Effector CD8-positive, alpha-beta T cell (primary cell): ENCODE data around the gene CASK.
"Not testable (repeated sequence)": the region's sequence is repeated elsewhere in the genome, so short reads cannot be mapped to it uniquely, and the experiment has no call there.

Experiments used
- DNase-seq: peaks from one replicate; lab custom pipeline; 2025; lab: John Stamatoyannopoulos, UW

Gene CASK

DNA sequence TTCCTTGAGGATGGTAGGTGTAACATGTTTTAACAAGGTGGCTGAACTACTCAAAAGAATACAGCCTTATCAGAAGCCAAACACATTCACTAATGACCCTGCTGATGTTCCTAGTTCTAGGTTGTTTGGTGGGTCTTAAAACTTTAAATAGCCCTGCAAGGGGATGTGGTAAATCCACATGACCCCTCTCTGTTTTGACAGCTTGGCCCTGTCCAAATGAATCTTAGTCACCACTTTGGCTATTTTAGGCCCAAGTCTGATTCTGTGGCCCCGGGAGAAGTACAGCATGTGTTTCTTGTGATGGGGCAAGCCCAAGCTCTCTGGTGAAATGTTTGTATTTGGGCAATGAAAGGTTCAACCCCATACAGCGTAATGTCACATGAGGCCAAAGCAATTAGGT, 289.1 kb downstream of the CASK start:
- no peak for DNase-seq

DNA sequence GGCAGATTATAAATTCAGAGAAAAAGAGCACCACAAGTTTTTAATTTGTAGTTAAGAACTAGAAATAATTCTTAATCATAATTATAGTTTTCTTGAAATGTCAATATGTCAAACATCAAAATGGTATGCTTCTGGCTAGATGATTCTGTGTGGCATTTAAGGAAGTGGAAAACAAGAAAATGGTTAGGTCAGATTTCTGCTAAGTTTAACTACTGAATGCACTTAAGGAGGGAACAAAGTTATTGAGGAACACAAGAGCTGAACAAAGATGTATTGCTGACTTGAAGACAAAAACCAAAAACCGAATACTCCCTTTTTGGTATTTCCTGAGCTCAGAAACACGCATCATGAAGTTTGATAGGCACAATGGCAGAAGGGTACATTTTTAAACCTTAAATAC, 293.3 kb downstream of the CASK start:
- no peak for DNase-seq

DNA sequence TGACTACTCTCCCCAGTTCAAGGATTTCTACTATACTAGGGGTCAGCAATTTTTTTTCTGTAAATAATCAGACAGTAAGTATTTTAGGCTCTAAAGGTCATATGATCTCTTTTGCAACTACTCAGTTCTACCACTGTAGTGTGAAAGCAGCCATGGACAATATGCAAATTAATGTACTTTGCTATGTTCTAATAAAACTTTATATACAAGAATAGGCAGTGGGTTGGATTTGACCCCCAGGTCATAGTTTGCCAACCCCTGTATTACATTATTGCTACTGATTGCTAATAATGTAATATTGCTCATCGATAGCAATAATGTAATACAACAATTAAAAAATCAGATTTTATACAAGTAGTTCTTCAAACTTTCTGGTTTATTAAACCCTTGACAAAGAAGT, 293.8 kb downstream of the CASK start:
- no peak for DNase-seq

DNA sequence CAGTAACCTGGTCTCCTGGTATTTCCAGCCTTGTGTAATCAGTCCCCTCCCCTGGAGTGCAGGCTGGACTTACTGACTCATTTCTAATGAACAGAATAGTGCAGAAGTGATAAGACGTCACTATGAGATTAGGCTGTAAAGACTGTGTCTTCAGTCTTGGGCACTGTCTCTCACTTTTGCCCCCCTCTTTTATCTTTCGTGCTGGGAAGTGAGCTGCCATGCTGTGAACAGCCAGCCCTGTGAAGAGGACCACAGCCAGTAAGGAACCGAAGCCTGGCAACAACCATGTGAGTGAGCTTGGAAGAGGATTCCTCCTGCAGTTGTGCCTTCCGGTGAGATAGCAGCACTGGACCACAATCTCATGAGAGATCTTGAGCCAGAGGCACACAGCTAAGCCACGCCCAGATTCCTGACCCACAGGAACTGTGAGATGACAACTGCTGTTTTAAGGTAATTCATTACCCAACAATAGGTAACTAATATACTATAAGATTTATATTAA, 302.1 kb downstream of the CASK start:
- DNase-seq = no peak

DNA sequence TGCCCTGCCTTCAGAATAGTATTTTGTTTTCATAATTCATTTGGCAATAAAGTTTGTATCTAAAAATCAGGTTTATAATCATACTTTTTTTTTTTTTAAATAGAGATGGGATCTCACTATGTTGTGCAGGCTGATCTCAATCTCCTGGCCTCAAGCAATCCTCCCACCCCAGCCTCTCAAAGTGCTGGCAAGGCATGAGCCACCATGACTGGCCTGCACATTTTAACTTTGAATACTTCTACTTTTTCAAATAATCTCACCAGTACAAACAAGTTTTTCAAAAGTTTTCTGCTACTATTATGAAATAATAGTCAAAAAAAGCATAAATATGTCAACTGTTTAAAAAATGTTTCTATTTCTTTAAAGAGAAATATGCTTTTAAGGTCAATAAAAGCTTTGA, 304.1 kb downstream of the CASK start:
- DNase-seq = no peak

DNA sequence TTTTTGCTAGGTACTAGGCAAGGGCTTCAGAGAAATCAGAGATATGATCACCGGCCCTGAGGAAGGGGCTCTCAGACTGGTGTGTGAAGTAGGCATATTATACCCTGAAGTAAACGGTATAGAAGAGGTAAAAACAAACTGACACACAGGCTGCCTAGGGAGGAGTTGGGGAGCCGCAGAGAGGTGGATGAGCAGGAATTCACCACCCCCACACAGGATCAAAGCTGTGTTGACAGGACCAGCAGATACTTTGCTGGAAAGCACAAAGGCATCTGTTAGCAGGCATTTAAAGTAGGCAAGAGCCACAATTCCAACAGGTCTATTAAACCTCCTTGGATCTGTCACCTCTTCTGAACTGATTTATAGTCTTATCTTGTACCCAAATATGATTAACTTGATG, 306.4 kb downstream of the CASK start:
- no peak for DNase-seq

DNA sequence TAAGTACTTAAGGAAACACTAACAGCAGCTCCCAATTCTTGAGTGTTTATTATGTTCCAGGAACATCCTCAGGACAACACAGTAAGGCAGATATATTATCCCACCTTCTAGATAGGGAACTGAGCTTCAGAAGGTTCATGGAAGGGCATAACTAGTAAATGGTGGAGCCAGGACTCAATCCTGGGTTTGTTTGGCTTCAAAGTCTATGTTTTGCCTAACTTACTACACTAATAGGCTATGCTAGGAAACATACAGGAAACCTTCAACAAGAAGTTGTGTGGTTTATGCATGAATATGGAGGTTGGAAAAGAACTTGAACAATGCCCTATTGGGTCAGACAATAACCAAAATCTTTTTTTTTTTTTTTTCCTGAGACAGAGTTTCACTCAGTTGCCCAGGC, 307.1 kb downstream of the CASK start:
- DNase-seq = no peak

DNA sequence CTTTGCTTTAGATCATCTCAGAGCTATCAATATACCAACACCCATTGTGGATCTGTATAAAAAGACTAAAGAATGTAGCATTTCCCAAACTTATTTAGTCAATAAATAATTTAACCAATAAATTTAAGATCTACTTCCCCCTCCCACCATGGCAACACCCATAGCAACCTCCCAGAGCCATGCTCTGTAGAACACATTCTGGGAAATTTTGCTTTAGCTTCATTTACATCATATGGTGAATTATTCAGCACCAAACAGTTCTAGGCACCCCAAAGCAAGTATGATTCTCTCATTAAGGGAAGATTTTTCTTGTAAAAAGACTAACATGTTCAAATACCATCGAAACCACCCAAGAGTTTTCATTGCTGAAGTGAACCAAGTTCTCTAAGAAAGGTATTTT, 315.1 kb downstream of the CASK start:
- DNase-seq = no peak

DNA sequence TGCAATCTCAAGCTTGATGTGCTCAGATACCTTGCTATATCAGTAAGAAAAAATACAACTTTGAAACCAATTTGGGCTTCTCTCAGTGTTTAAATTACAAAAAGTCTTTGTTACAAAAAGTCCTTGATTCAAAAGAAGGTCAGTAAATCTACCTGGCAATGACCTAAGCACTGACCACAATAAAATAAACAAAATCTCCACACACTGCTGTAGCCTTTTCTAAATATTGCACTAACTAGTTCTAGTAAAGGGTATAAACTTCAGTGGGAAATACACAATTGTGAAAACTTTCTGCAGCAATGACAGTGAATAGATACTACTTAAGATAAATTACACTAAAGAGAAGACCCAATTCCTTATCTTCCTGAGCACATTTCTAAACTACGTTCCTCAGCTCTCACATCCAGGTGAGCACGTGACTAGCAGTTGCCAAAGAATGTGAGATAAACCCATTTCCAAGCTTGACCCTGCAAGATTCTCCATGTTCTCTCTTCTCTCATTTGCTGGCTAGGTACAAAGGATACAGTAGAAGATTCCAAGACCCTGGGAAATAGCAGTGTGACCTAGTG, 316.0 kb downstream of the CASK start:
- DNase-seq = no peak

DNA sequence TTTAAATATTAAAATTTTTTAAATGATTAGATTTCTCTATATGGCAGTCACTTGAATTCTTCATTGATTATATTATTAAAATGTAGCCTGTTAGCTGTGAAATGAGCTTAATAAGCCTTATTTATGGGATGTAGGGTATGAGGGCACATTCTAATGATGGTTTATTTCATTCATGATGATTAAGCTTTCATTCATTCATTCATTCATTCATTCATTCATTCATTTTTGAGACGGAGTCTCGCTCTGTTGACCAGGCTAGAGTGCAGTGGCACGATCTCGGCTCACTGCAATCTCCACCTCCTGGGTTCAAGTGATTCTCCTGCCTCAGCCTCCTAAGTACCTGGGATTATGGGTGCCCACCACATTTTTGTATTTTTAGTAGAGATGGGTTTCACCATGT, 317.3 kb downstream of the CASK start:
- DNase-seq = not testable (repeated sequence)

DNA sequence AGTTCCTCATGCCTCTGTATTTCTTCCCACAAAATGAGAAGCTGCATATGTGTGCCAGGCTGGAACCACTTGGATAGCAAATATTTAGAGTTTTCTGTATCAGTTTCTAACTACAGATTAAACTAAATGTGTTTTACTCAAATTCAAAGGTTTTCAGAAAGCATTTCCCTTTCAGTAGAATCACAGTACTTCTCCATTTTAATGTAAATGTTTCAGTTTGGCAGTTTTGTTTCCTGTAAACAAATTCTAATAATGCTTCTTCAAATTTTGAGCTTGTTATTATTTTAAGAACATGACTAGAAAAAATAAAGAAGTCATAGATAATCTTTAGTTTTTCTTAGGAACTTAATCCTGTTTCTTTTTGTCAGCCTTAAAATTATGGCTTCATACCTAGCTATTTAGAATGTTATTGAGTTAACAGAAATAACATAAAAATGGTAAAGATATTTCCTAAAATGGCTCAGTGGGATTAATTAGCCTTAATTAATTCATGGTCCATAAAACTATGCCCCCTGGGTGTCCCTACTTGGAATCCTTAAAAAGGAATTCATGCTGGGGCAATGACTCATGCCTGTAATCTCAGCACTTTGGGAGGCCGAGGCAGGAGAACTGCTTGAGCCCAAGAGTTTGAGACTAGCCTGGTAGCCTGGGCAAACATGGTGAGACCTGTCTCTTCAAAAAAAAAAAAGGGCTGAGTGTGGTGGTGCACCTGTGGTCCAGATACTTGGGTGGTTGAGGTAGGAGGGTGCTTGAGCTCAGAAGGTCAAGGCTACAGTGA, 318.4 kb downstream of the CASK start:
- no peak for DNase-seq

DNA sequence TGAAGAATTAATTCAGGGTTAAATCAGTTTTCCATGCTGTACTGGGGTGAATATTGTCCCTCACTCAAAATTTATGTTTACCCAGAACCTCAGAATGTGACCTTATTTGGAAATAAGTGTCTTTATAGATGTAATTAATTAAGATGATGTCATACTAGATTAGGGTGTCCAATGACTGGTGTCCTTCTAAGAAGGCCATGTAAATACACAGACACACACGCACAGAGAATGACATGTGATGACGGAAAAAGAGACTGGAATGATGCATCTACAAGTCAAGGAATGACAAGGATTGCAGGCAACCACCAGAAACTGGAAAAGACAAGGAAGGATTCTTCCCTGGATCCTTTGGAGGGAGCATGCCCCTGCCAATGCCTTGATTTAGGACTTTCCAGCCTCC, 319.2 kb downstream of the CASK start:
- DNase-seq = no peak

DNA sequence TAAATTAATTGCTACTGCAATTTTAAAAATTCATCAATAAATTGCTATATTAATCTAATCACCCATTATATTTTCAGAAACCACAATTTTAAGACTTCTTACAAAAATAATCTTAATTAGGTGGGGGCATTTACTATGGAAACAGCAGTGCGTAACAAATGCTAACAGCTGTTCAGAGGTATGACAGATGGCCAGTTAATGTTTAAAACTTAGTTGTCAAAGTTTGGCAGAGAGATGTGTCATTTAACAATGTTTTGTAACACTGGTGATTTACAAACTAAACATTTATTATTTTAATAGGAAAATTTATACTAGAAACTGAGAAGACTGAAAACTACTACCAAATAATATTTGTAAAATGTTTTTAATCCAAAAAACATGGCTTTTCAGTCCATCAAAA, 319.8 kb downstream of the CASK start:
- DNase-seq = no peak

DNA sequence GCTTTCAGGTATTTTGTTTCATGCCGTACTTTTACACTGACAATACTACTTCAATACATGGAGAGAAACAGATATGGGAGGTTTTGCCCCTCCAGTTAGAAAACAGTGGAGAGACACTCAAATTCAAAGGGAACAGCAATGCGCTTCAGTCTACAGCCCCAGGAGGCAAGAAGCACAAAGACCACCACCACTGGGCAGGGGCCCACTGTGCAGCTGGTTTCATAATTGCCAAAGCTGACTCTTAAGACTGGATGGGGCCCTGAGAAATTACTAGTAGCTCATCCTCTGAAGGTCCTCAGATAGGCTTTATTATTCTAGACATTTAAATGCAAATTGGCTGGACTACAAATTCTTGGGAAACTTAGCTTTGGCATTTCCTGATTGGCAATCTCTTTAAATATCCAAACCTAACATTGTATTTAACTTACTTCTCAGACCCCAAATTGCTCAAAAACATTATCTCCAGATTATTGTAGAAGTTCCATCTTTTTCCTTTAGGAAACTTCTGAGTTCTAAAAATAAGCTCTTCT, 320.5 kb downstream of the CASK start:
- no peak for DNase-seq

DNA sequence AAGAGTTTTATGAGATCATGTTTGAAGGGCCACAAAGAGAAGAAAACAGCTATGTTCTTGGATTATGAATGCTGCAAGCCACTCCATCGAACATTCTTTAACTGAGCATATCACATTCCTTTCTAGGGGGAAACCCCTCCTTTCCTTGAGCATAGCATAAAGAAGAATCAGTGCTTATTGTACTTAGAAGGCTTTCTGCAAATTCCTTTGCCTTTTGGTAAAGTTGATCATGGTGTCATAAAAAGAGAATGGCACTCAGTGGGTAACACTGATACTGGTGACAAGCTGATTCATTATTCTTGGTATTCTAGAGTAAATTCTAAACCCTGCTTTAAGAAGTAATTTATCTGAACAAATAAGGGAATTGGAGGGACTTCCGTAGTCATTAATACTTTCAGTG, 323.1 kb downstream of the CASK start:
- no peak for DNase-seq

DNA sequence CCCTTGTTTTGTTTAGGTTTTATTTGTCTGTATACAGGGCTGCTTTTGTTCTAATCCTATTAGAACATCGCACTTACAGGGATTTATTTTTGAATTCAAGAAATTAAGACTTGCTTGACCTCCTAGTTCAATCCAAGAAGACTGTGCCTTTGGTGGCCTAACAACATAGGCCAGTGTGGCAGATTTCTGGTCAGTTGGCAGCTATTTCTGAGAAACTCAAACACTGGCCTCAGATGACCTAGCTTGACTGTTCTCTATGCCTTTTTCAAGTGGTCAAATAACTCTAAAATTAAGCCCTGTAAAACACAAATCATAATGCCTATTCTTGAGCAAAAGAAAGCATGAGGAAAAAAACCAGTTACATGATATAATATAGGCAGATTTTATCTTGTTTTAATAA, 323.8 kb downstream of the CASK start:
- no peak for DNase-seq

DNA sequence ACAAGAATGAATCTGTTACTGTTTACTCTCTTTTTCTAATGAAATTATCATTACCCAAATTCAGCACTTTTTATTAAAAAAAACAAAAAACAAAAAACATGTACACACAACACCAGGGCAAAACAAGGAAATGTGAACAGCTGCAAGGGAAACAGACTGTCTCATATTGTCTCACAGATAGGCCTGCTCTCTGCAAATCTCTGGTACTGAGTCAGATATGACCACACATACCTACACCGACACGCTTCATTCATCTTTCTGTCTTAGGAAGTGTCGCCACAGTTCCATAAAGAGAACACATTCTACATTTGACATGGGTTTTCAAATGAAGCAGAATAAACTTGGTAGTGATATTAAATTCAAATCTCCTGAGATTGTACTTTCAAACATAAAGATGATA, 326.8 kb downstream of the CASK start:
- DNase-seq = no peak

DNA sequence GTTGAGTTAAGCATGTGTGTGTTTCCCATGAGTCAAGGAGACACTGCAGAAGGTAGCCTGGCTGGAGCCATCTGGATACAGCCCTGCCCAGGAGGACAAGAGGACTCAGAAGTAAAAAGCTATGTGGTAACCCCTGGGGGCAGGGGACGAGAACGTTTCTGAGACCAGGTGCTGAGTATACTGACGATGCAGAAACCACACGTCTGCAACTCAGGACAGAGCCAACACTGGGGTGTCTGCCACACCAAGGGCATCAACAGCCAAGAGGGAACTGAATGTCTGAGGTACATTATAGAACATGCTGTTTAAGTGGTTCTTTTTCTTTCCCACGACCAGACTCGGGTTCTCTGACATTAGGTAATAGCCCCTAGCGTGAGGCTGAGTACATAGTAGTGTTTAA, 328.7 kb downstream of the CASK start:
- no peak for DNase-seq

DNA sequence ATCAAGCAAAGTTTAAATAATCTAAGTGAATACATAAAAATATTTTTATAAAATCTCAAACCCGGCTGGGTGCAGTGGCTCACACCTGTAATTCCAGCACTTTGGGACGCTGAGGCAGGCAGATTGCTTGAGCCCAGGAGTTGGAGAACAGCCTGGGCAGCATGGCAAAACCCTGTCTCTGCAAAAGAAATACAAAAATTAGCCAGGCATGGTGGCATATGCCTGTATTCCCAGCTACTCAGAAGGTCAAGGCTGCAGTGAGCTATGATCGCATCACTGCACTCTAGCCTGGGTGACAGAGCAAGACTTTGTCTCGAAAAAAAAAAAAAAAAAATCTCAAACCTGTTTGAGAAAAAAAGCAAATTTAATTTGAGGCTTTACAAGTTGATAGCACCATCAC, 331.4 kb downstream of the CASK start:
- DNase-seq = no peak

DNA sequence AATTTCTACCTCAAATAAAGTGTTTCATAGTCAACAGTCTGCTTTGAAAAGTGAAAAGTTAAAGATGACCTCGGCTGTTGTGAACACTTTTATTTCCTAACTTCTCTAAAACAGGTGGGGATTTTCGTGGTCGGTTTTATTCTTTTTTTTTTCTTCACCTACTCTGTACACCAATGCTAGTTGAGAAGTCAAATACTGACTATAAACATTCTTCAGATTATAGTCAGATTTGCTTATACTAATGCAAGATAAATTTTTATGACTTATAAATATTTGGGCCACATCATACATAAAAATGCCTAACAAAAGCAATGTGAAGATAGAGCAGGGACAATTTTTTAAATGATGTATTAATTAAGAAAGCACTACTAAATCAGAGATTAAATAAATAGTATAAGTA, 332.7 kb downstream of the CASK start:
- no peak for DNase-seq

DNA sequence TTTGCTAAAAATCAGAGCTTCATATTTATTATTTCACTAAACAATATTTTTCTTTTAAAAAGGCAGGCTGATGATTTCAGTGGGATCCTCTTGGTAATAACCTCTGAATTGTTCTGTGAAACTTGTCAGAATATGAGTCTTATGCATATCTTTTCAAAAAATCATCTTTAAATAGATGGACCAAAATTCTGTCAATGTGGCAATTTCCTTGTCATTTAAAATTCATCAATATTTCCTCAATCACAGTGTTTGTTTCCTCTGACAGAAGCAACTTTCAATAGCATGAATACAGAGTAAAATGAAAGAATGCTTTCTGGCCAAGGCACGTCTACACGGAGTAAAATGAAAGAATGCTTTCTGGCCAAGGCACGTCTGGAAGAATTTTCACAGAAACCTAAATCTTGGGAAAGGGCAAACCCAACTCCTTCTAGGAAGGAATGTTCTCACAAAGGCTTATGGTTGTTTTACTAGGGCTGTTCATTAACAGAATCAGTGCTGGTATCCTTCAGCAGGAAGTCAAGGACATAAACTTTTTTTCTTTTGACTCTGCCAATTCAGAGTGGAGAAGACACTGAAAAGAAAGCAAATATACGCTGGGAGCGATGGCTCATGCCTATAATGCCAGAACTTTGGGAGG, 333.6 kb downstream of the CASK start:
- DNase-seq = no peak

DNA sequence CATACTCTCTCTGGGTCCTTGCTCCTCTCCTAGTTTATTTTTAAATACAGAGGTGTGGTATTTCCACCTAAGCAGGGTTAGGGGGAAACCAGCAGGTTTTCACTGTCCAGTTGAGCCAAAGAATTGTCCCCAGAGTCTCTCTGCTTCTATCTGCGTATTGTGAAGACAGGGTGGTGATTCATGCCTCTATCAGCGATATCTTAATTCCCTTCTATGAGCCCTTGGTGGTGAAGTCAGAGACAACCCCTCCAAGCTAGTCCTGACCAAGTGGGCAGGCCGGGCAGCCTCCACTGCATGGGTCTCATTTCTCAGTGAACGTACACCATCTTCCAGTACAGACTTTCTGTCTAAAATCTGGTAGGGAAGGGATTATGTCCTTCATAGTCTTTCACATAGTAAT, 335.1 kb downstream of the CASK start:
- no peak for DNase-seq

DNA sequence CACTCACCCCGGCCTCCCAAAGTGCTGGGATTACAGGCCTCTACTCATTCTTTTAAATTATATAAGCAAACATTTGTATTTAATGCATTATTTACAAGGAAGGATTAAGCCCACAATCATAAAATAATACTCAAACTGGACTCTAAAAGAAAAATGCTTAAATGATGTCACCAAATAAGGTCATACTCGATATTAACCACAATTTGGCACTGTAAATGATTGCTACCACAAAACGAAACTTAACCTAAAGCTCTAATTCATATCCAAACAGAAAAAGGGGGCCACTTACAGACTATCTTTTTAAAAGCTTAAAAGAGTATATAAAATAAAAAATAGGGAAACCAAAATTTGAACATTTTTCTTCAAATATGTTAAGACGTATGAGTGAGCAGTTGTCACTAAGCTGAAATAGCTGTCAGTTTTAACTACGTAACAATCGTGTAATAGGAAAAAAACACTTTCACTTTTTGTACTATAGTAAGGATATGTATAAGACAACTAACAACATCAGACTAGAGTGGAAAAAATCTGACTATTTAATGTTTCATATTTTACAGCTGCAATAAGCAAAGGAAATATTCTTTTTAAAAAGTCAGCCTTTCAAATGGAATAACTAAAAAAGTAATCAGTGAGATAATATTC, 342.8 kb downstream of the CASK start:
- no peak for DNase-seq
